Measurements from ENCODE around the gene MAP7D3.
"Not testable (repeated sequence)": the region's sequence is repeated elsewhere in the genome, so short reads cannot be mapped to it uniquely, and the experiment has no call there.

The MAP7D3 gene

DNA sequence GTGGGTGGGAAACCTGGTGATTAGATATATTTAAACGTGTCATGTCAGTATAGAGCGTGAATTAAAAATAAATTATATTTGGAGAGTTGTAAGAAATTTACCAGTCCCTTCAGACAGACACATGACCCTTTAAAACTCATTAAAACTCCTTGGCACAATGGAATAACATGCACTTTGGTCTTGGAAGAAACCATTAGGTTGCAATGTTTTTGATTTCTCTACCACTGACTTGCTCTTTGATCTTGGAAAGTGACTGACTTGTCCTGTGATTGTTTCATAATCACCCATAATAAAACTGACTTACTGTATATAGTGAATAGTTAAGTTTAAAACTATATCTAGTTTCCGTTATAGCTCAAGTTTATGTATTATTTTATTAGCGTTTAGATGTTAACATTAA lies 68.0 kb downstream of the MAP7D3 start:
- no peak for DNase-seq (ENCODE audit: low read depth in 2 of 2)

DNA sequence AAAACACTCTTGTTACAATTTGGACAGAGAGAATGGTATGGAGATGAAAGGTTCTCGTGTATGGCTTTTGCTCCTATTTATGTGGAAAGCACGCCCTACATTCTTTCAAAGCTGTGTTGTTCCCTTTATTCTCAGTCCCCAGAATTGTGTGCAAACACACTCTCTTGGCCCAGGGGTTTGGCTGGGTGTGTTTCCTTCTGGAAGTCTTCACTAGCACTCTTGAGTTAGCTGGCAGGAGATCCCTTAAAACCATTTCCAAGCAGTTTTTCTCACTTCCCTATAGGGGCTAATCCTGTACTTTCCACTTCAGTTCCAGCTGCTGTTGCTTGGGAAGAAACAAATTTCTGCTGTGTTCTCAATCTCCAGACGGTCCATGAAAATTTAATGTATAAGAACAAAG lies 68.8 kb downstream of the MAP7D3 start:
- no peak for DNase-seq (ENCODE audit: low read depth in 2 of 2)

DNA sequence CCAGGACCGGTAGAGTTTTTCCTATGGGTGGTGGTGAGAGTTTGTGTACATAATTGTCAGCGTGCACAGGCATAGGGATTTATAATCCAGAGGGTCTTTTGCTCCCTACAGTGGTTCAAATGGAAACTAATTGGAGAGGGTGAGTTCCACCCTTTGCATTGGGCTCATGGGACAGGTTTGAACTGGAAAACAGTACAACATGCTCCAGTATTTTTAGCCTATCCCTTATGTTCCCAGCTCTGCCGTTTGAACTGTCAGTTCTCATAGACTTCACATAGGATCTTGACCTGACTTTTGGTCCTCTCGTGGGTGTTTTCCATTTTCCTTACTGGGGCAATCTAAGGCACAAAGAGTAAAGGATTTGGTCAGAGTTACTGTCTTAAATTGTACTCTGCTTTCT lies 72.1 kb downstream of the MAP7D3 start:
- no peak for DNase-seq (ENCODE audit: low read depth in 2 of 2)

DNA sequence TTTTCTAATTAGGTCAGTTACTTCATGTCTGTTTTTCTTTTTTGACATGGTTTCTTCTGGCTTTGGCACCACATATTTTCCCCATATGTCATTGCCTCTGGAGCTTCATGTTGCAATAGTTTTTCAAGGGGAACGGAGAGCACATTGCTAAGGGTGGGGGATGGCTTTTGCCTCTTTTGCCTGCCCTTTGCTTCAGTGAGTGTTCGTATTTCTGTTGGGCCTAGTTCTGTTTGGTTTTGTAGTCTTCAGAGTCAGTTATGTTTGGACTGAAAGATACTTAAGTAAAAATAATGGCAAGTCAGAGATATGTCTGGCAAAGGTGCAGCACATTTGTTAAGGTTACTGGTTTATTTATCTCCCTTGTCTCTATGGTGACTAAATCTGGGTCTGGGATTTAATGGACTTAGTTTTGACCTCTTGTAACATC lies 74.8 kb downstream of the MAP7D3 start:
- peak; percentile 83 for DNase-seq (ENCODE audit: low read depth in 2 of 2)

DNA sequence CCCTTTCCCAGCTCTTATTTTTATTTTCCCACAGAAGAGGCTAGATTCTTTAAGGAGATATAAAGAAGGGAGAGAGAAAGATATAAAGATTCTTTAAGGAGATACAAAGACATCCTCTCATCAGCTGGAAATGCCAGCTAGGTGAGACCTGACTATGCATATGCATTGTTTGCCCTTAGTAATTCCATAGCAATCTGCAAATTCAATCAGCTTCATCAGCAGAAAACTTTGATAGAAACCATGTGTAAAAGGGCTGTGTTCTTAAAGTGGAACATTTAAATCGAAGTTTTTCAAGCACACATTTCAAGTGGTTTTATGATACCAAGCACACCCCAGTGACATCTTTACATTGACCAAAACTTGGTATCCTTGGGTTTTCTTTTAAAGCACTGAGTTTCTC lies 79.8 kb downstream of the MAP7D3 start:
- no peak for DNase-seq (ENCODE audit: low read depth in 2 of 2)

DNA sequence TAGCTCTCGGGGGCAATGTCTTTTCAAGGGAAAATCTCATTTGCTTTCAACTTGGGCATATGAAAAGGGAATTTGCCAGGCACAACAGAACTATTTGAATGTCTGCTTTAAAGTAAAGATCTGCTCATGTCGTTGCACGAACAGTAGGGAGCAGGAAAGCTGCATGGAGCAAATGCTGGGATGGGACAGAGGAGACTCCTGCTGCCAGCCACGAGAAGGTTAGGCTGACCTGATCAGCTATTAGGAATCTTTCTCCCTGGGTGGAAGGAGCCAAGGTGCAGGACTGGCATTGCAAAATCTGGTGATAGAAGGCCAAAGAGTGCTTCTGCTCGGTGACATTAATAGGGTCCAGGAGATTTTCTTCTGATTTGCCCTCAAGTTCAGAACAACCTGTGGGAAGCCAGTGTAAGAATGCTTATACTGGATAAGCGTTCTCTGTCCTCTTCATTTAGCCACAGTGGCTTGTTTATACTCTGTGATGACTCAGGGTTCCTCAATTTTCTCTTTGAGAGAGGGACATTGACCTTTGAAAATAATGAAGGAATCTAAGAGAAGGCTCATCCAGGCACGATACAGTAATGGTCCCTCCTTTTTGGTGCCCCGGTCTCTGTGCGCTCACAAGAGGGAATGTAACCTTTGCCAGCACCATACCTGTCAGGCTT lies 80.9 kb downstream of the MAP7D3 start:
- no peak for DNase-seq (ENCODE audit: low read depth in 2 of 2)

DNA sequence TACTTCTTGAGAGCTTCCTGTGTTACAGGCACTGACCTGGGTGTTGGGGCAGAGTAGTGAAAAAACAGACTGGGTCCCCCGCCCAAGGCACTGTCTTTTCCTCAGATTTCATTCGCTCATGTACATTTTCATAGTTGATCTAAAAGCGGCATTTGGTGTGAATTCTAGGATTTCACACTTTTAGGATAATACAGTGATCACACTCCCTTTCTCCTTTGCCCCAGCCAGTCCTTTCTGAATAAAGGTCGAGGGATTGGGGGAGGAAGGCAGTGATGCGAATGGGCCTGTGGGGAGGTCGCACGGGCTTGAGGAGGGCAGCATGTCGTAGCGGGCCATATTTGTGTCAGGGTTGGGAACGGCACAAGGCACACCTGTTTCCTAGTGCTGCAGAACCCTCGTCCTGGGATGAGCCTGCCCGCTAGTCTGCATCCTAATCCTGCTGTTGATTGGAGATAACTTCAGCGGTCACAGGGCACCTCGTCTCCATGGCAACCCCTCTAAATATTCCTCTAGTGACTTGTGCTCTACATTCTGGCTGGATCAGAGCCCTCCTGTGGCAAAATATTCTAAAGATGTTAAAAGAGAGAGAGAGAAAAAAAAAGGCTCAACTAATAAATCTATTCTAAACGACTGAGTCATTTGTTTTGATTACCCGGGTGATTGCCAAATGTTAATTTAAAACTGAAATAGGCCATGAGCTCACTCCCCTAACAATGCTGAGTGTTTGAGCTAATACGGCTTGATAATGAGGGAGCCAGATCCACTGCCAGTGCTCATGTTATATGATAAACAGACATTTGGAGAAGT lies 82.1 kb downstream of the MAP7D3 start:
- peak; percentile 94 for DNase-seq (ENCODE audit: low read depth in 2 of 2)

DNA sequence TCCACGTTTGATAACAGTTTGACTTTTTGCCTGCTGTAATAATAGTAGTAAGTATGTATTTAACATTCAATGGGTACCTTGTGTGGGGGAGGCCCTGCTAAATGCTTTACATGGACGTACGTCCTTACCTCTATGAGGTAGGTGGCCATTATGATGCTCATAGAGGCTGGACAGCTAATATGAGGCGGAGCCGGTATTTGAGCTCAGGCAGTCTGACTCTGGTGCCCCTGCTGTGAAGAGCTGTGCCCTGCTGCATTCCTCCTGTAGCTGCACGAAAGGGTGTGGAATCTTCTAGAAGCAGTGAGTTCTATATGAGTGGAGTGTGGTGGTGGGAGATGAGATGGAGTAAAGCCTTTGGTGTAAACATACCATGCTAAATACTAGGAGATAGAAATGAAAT lies 83.2 kb downstream of the MAP7D3 start:
- DNase-seq (ENCODE audit: low read depth in 2 of 2) = not testable (repeated sequence)

DNA sequence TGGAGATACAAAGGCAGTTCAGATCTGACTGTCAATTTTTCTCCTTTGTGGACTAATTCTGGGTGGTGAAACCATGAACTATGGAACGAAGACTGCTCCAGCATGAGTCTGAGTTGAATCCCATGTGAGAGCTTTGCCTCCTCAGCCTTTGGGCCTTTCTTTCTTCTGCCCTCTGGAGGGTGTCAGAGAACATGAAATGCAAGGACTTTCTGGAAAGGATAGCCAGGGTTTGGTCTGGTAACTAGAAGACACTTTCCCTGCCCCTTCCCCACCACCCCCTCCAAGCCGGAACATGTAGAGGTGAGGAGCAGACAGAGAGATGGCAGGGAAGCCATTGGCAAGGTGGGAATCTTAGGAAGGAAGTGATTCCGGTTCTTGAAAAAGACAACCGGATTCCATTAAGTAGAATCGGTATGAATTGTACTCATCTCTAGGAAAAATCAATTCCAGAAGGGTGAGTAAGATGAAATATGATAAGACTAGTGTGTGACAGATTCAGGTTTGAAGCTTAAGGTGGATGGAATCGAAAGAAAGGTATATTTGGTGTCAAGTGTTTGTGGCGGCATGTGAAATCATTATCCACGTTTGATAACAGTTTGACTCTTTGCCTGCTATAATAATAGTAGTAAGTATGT lies 84.9 kb downstream of the MAP7D3 start:
- no peak for DNase-seq (ENCODE audit: low read depth in 2 of 2)

DNA sequence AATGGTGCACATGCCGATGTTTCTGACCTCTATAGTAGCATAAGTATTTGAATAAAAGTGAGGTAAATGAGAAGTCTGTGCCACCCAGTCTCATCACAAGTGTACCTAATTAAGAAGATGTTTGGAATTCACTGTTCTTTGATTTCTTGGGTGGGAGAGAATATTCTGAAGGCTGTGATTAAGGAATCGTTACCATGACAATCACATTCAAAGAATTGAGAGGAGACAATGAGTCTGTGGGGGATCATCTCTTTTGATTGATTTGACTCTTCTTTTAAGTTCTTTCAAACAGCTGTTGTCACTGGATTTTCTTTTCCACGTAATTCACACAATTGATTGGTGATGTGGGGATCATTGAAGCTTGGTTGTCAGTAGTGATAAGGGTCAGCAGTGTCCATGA lies 85.8 kb downstream of the MAP7D3 start:
- DNase-seq (ENCODE audit: low read depth in 2 of 2) = no peak

DNA sequence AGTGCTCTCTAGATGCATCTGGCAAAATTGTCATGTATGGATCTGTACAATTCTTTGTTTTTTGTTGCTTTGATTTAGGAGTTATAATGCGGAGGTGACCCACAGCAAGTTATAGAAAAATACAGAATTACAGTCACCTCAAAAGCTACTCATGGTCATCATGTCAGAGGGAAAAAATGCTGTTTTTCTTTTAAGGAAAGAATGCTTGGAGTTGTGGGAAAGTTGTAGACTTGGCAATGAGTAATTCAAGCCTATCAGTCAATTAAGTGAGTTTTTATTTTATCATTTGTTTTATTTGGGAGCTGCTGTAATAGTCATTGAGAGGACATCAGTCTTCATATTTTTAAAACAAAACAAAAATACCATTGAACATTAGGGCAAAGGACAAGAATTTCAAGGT lies 87.5 kb downstream of the MAP7D3 start:
- no peak for DNase-seq (ENCODE audit: low read depth in 2 of 2)

Measured in fibroblast of skin of left quadriceps (primary cell).